ENCODE data around the gene LMF1.

DNA sequence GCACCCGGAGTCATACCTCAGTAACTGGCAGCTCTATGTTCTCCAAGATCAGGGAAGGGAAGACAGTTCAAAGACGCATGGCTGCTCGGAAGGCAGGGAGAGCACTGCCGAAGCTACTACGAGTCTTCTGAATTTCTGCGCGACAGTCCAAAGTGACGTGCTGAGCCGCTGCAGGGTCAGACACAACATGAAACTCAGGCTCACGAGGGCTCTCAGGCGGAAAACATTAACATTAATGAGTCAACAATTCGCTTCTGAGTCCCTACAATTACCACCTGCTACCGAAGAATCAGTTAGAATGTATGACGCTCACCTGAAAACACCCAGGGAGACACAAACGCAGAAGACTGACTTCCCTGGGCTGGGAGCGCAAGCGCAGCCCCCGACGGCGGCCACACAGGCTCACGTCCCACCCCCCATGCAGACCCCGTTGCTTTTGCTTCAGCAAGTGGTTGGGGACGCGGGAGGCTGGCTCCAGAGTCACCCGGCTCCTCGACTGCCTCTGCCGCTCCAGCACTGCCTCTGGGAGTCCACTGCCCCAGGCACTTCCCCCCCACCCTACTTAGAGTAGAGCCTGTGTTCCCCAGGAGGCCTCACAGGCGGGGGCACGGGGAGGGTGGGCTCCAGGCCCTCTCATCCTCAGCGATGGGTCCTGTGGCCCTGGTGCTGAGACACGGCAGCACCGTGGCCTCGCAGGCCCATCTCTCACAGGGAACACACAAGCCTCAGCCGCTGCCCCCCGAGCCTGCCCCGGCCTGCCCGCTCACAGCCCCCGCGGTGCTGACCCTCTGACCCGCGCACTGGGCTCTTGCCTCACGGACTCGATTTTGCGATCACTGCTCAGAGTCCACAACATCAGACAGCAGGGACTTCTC lies 38.9 kb downstream of the LMF1 start:
- TF ChIP-seq POLR2A (IDR thresholded peaks at IDR 0.05; ENCODE audit: low read length) (no peak), GATA1 (IDR thresholded peaks at IDR 0.05; ENCODE audit: low read depth, low read length) (no peak)
